ENCODE measurements around the gene GPC1.
"Not testable (repeated sequence)": the region's sequence is repeated elsewhere in the genome, so short reads cannot be mapped to it uniquely, and the experiment has no call there.

The GPC1 gene

DNA sequence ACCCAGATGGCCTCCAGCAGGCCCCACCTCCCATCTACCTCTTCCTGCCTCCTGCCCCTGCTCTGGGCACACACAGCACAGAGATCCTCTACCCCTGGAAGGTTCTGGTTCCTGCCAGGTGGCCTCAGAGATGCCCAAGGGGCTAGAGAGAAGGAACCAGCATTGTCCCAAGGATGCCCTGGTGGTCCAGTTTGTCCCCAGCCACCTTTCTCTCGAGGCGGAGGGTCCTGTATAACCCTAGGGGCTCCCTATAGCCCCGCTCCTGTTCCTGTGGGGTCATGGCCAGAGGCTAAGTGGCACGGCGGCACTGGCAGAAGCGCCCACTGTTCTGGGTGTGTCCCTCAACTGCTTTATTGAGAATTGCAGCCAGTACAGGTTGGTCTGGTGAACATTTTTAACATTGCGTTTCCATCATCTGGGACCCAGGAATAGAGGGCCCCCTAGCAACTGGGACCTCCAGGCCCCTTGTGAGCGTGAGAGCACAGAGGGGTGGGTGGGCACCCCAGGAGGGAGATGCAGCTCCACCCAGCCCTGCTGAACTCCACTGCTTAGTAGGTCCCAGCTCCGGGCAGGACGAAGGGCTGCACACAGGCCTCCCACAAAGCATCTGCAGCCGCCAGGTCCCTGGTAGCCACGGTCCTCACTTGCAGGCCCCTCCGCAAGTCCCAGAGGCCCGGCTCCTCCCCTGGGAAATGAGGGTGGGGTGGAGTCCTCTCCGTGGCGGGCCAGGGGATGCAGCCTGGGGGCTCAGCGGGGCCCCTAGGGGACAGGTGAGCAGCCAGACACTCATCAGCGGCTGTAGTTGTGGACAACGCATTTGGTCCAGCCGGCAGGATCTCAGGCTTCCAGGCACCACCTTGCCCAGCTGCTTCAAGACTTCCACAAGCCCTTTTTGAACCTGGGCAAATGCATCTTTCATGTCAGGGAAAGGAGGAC, 33.1 kb downstream of the GPC1 start:
- DNase-seq: no peak

DNA sequence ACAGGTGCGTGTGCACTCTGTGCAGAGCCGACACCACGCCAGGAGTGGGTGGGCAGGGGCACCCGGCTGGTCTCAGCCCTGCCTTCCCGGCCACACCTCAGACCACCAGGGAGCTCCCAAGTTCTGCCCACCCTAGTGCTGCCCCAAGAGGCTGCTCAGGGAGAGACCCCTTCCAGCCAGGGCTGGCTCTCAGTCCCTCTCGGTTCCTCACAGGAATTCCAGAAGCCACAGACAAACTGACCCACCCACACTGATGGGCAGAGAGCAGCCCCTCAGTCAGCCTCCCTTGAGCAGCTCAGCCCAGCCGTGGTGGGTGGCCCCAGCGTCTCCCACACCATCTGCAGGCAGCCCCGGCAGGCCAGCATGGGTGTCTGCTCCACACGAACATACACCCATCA, 33.8 kb downstream of the GPC1 start:
- DNase-seq: no peak

- DNase-seq: no peak
Observed at GRCh38 chr2:240469740-240470139, 34.3 kb downstream of the GPC1 start.

- no peak for DNase-seq
Observed at GRCh38 chr2:240472078-240472790, 36.8 kb downstream of the GPC1 start.

DNA sequence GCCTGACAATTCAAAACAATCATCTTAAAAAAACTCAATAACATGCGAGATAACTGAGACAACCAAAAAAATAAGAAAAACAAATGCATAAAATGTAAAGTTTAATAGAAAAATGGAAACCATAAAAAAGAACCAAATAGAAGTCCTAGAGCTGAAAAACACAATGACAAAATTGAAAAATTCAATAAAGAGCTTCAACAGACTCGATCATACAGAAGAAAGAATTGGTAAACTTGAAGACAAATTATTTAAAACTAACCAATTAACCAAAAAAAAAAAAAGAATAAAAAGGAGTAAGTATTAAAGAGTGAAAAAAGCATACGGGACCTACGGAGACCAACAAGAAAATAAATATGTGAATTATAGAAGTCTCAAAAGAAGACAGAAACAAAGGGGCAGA, 37.7 kb downstream of the GPC1 start:
- no peak for DNase-seq

DNA sequence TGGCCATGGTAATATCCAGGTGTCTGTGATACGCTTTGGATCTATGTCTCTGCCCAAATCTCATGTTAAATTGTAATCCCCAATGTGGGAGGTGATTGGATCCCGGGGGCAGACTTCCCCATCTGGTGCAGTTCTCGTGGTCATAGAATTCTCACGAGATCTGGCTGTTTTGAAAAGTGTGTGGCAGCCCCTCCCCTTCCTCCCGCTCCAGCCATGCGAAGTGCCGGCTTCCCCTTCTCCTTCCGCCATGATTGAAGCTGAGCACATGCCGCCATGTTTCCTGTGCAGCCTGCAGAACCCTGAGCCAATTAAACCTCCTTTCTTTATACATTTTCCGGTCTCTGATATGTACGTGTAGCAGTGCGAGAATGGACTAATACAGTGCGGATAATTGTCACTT, 42.5 kb downstream of the GPC1 start:
- no peak for DNase-seq

GRCh38 chr2:240478346-240479110, 43.1 kb downstream of the GPC1 start:
- no peak for DNase-seq

- no peak for DNase-seq
Observed at GRCh38 chr2:240479111-240479501, 43.6 kb downstream of the GPC1 start.

DNA sequence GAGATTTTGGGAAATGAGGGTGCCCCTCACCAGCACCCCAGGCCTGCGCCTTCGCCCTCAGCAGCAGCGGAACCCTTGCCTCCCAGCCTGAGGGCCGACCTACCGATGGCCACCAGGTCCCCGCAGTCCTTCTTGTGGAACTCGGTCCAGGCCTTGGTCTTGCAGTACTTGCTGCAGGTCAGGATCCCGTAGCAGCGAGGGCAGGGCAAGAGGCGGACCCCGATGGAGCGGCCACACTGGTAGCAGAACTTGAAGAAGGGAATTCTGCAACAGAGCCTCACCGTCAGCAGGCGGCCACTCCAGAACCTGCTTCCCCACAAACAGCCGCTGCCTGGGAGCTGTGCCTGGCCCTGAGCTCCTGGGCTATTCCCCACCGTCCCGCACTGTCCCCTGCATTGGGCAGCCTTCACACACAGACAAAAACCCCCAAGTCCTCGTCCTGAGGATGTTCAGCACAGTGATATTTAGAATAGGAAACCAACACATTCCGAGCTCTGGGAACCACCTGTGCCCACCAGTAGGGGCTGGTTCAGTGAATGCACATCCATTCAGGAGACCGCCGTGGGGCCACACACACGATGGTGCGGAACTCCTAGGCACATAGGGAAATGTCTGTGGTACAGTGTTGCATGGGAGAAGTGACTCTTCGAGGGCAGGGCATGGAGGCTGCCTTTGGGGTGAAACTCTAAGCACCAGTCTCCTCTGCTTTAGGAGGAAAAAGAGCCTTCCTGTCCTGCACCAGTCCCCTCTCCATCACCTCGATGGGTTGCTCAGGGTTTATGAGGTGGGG, 45.6 kb downstream of the GPC1 start:
- DNase-seq: no peak

DNA sequence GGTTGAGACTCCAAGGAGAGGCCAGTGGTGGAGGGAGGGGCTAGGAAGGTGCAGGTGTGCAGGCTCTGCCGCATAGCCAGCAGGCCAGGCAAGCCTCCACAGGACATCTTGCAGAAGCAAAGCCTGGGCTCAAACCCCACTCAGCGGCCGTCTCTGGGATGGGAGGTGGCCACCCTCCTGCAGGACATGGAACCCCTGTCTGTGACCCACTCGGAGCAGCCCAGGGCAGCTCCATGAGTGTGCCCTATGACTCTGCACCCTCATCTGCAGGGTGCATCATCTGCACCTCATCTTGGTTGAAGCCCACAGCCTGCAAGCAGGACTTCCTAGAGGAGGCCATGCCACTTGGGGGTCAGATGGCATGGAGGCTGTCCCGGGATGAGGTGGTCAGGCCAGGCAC, 46.3 kb downstream of the GPC1 start:
- no peak for DNase-seq

DNA sequence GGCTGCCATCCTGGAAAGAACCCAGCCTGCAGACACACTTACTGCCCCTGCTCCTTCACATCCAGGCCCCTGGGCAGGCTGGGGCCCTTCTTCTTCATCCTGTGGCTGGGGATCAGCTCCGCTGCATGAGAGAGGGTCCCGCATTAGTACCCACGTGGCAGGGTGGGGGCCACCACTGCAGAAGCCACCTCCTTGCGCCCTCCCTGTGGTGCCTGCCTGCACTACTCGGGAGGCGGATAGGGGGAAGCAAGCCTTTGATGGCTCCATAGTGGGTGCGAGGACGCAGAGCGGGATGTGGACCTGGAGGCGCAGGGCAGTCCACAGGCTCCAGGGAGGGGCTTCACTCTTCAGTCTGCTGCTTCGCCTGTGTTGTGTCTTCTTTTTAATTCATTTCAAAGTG, 46.7 kb downstream of the GPC1 start:
- no peak for DNase-seq

DNA sequence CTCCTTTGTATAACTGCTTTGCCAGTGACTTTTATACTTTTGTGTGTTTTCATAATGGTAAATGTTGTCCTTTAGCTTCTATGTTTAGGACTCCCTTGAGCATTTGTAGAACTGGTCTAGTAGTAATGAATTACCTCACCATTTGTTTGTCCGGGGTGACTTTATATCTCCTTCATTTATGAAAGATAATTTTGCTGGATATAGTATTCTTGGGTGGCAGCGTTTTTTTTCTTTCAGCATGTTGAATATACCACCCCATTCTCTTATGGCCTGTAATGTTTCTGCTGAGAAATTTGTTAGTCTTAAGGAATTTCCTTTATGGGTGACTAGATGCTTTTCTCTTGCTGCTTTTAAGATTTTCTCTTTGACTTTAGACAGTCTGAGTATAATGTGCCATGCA, 56.0 kb downstream of the GPC1 start:
- no peak for DNase-seq

DNA sequence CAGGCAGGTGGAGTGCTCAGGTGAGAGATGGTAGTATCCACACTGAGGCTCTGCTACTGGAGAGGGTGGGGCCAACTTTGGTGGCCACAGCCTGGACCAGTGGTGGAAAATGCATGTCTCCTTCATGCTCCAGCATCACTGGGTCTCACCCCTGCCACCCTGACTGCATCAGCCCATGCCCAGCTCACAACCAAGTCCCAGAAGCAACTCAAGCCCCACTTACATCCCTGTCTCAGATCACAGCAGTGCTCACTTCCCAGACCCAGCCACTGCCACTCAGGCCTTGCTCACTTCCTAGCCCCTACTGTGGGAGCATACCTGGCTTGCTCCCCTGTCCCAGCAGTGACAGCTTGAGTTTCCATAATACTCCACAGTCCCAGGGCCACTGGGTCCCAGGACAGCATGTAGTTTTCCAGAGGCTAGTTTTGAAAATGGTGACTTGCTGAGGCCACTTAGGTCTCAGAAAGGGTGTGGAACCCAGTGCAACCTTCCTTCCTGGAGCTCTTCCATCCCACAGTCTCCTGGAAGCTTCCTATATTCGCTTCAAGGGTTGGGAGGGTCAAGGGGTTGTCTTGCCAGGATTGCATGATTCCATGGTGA, 58.8 kb downstream of the GPC1 start:
- DNase-seq: no peak

DNA sequence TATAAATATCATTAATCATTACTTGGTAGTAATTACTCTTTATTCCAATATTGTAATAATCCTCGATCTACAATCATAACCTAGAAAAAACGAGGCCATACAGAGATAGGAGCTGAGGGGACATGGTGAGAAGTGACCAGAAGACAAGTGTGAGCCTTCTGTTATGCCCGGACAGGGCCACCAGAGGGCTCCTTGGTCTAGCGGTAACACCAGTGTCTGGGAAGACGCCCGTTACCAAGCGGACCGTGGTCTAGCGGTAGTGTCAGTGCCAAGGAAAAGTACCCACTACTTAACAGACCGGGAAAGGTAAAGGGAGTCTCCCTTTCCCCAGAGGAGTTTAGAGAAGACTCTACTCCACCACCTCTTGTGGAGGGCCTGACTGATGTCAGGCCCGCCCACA, 59.5 kb downstream of the GPC1 start:
- DNase-seq: not testable (repeated sequence)

DNA sequence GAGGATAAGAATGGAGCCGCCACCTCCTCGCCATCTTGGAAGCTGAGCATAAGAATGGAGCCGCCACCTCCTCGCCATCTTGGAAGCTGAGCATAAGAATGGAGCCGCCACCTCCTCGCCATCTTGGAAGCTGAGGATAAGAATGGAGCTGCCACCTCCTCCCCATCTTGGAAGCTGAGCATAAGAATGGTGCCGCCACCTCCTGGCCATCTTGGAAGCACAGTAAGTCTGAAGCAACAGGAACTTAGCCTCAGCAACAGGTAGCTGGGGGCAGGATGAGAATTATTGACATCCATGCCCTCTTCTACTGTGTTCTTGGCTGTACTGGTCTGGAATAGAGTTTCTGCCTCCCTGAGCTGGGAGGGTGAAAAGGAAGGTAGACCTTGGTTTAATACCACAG, 61.6 kb downstream of the GPC1 start:
- DNase-seq: not testable (repeated sequence)

DNA sequence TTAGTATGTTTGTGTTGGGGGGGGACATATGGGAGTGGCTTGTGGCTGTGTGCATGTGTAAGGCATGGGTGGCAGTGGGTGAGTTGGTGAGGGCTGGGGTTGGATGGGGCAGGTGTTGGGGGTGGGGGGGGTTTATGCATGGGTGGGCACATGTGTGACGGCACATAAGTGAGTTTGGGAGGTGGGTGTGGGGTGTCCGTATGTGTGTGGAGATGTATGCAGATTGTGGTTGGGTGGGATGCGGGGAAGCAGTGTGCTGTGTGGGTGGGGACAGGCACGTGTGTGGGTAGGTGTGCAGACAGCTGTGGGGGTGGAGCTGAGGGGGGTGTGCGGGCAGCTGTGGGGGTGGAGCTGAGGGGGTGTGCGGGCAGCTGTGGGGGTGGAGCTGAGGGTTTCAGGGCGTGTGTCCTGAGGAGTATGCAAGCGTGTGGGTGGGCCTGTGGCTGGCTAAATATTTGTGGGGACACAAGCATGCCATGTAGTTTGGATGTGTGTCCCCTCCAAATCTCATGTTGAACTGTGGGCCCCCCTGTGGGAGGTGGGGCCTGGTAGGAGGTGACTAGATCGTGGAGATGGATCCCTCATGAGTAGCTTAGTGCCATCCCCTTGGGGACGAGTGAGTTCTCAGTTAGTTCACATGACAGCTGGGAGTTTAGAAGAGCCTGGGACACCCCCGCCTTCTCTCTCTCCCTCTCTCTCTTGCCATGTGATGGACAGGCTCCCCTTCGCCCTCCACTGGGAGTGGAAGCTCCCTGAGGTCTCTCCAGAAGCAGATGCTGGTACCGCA, 62.9 kb downstream of the GPC1 start:
- no peak for DNase-seq

GRCh38 chr2:240498958-240499260, 63.4 kb downstream of the GPC1 start:
- DNase-seq: no peak

- no peak for DNase-seq
Observed at GRCh38 chr2:240499309-240500301, 64.1 kb downstream of the GPC1 start.

DNA sequence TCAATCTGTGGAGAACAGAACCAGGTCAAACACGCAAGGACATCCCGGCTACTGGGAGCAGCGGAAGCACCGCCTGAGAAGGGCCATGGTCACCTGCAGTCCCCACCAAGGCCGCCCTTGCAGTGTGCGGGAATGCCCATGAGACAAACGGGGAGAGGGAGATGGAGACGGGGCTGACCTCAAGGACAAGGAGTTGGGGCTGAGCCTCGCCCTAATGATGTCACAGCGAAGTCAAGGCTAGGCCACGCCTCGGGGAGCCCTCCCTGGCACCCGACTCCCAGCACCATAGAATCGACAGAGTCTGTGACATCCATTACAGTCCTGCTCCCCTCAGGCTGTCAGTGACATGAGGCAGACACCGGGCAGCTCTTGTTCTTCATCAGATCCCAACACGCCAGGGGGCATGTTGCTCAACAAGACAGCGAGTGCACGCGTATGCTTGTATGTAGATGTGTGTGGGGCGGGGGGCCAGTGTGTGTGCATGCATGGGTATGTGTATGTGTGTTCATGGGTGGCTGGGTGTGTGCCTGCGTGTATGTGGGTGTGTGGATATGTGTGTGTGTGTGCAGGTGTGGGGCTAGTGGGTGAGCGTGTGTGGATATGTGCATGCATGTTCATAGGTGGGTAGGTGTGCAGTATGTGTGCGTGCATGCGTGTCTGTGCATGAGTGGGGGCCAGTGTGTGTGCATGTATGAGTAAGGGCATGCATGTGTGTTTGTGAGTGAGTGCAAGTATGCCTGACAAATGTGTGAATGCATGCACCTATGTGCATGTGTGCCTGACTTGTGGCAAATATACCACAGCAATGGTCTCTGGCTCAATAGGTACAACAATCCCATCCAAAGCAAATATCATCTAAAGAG, 65.3 kb downstream of the GPC1 start:
- no peak for DNase-seq
